Glomerular visceral epithelial cell (primary cell): Measurements from ENCODE around the gene KDM5A.
A peak's percentile ranks its signal among the peaks of the same experiment; 100 is the strongest.
"Not testable (repeated sequence)": the region's sequence is repeated elsewhere in the genome, so short reads cannot be mapped to it uniquely, and the experiment has no call there.

Experiments
- DNase-seq: peaks from one replicate; pipeline ENCODE4 v3.0.0-alpha.2; 2016; ENCODE audit errors: extremely low spot score

The KDM5A gene

DNA sequence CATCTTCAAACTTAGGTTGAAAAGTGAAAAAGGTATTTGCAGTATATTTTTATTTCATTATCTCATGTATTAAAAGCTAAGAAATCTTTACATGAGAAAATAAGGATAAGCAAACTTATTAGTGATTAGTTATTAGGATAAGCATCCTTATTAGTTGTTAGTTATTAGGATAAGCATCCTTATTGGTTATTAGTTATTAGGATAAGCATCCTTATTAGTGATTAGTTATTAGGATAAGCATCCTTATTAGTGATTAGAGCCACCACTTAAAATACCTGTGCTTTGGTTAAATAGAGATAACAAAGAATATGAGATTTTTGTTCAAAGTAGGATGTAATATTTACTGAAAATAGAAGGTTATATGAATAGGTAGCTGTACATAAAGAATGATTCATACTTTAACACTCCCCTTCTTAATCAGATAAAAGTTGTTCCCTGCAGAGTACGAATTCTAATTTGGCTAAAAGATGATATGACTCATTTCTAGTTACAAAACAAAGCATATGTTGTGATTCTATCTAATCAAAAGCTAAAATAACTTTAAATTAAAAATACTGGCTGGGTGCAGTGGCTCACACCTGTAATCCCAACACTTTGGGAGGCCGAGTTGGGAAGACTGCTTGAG is 56.4 kb downstream of the KDM5A start:
- DNase-seq: no peak

DNA sequence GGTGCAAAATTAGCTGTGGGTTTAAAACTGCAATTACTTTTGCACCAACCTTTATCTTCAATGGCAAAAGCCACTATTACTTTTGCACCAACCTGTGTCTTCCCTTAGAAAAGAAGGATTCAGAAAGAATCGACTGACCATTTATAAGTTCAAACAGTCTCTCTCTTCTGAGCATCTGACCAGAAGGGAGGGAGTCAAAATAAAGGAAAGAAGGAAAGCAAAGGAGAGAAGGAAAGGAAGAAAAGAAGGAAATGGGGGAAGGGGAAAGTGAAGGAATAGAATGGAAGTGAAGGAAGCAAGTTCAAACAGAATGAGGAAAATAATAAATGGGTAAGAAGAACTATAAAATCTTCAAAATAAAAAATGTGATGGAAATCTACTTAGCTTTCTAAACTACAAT is 57.8 kb downstream of the KDM5A start:
- no peak for DNase-seq

DNA sequence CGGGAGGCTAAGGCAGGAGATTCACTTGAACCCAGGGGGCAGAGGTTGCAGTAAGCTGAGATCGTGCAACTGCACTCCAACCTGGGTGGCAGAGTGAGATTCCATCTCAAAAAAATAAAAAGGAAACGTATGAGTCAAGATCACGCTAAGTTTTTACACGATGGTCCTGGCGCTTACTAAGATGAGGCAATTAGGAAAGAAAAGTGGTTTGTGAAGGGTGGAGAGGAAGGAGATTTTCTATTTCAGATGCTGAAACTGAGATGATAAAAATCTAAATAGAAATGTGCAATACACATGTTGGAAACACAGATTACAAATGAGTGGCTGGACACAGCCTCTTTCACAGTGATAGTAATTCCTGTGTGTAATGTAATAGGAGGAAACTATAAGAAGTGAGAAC is 63.2 kb downstream of the KDM5A start:
- no peak for DNase-seq

DNA sequence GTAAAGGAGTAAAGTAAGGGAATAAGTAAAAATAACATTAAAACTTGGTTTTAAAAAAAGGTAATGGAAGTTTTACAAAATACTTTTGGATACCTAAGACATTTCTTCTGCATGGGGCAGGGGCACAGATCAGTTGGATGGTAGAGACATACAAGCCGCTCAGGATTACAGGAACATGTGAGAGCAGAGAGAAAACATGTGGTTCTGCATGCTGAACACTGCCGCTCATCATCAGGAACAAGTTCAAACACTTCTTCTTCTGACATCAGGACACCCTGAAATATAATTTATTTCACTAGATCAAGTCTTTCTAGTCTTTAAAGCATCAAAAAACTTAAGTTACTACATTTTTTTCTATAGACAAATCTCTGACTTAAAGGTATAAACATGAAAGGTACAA is 65.6 kb downstream of the KDM5A start:
- DNase-seq: no peak

DNA sequence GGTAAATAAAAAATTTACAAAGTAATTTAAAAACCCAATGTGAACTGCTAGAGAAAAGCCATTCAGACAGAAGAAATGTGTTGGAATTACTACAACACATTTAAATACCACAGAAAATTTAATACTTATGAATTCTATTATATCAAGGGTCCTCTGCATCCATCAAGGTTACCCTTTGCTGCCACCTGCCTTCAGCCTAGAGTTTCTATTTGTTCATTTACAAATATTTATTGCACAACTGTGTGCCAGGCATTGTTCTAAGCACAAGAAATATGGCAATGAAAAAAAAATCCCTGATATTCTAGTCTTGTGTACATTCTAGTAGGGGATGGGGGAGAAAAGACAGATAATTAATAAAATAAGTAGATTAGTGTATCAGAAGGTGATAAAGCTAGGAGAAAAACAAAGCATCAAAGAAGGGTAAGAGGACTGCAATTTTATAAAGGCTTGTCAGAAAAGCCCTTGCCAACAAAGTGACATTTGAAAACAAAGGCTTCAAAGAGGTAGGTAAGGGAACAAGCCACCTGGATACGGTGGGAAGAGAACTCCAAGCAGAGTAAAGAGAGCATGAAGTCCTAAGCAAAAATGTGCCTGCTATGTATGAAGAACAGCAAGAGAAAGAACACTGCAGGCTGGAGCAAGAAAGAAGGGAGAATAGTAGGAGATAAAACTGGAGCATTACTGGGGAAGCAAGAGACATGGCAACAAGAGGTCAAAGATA is 67.4 kb downstream of the KDM5A start:
- no peak for DNase-seq

DNA sequence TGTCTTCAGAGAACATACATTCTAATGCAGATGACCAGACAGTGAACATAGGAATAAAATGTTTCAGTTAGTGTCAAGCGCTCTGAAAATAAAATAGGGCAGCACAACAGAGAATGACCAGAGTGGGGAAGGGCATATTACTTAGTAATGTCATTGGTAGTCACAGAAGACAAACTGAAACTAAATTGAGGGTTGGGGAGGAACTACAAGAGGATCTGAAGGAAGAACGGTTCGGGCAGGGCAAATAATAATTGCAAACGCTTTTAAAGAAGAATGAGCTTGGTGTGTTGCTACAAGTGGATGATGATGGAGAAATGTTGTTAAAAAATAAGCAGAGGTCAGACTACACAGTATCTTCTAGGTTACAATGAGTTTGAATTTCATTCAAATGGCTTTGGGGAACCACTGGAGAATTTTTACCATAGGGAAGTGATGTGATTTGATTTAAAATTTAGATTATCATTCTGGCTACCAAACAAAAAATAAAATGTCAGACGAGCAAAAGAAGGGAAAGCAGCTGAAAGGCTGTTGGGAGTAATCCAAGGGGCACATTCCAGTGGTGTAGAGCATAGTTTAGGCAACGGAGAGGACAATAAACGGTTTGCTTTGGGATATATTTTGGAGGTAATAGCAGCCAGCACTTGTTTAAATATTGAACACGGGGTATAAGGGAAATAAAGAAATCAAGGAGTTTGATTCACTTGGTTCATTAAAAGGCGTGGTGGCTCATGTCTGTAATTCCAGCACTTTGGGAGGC is 70.2 kb downstream of the KDM5A start:
- no peak for DNase-seq

DNA sequence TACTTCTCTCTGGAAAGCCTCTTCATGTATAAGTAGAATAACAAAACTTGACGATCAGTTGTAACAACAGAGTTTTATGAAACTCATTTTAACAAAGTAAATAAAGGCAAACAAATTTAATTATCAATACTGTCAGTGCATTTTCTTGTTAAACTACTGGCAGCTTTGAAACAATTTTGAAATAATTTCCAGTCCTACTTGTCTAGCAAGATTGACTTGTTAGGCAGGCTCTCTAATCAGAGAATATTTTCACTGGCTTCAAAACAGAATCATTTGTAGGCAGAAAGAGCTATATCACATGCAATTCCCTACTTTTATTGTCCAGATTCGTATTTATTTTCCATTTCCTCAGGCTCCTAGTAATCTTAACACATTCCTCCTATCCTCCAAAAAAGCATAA is 80.6 kb downstream of the KDM5A start:
- no peak for DNase-seq

DNA sequence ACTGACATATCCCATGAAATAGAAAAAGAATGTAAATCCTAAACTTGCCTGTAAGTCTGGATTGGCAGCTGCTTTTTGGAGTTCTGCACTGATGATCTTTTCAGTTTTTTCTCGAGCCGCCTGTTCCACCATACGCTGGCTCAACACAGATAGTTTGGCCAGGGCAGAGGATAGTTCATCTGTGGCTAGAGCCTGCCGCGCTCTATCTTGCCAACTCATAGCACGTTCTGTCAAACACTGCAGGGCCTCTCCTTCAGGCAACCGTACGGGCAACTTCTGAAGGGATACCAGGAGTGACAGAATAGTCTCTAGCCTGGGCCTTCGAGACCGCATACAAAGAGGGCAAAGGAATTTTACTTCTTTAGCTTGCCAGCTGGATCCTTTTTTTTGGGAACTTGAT is 81.7 kb downstream of the KDM5A start:
- no peak for DNase-seq

DNA sequence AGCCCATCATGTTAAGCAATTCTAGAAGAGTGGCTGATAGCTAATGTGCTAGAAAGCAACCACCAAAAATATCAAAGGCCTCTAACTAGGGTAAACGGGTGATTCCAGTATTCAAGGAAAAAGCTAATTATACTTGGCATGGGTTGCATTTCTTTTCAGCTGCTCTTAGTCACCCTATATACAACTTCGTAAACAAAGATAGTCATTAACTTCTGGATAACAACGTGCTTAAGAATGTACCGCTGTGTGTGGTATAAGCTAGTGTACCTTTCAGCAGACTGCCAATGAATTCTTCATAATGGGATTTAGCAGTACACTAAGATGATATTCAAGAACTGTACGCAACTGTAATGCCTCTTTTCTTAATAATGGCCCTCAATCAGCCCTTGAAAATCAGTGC is 84.3 kb downstream of the KDM5A start:
- no peak for DNase-seq

DNA sequence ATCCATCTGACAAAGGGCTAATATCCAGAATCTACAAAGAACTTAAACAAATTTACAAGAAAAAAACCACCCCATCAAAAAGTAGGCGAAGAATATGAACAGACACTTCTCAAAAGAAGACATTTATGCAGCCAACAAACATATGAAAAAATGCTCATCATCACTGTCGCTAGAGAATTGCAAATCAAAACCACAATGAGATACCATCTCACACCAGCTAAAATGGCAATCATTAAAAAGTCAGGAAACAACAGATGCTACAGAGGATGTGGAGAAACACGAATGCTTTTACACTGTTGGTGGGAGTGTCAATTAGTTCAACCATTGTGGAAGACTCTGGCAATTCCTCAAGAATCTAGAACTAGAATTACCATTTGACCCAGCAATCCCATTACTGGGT is 86.4 kb downstream of the KDM5A start:
- not testable (repeated sequence) for DNase-seq

DNA sequence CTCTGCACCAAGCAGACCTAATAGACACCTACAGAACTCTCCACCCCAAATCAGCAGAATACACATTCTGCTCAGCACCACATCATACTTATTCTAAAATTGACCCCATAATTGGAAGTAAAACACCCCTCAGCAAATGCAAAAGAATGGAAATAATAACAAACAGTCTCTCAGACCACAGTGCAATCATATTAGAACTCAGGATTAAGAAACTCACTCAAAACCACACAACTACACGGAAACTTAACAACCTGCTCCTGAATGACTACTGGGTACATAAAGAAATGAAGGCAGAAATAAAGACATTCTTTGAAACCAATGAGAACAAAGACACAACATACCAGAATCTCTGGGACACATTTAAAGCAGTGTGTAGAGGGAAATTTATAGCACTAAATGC is 89.0 kb downstream of the KDM5A start:
- not testable (repeated sequence) for DNase-seq

DNA sequence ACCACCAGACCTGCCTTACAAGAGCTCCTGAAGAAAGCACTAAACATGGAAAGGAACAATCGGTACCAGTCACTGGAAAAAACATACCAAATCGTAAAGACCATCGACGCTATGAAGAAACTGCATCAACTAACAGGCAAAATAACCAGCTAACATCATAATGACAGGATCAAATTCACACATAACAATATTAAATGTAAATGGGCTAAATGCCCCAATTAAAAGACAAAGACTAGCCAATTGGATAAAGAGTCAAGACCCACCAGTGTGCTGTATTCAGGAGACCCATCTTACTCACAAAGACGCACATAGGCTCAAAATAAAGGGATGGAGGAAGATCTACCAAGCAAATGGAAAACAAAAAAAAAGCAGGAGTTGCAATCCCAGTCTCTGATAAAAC is 89.6 kb downstream of the KDM5A start:
- not testable (repeated sequence) for DNase-seq

DNA sequence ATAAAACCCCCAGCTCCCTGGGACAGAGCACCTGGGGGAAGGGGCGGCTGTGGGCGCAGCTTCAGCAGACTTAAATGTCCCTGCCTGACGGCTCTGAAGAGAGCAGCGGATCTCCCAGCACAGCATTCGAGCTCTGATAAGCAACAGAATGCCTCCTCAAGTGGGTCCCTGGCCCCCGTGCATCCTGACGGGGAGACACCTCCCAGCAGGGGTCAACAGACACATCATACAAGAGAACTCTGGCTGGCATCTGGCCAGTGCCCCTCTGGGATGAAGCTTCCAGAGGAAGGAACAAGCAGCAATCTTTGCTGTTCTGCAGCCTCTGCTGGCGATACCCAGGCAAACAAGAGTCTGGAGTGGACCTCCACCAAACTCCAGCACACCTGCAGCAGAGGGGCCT is 91.1 kb downstream of the KDM5A start:
- DNase-seq: not testable (repeated sequence)

DNA sequence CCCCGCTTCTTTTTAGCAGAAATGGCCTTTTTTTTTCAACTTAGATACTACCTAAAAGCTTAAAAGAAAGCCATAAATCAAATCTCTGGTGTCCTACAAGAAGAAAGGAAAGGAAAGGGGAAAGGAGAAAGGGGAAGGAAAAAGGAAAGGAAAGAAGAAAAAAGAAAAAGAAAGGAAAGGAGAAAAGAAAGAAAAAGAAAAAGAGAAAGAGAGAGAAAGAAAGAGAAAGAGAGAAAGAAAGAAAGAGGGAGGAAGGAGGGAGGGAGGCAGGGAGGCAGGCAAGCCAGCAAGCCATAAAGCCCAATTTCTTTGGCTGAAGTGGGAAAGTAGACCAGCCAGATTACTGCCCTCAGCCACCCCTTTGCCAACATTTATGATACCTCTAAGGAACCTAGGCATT is 94.0 kb downstream of the KDM5A start:
- no peak for DNase-seq

DNA sequence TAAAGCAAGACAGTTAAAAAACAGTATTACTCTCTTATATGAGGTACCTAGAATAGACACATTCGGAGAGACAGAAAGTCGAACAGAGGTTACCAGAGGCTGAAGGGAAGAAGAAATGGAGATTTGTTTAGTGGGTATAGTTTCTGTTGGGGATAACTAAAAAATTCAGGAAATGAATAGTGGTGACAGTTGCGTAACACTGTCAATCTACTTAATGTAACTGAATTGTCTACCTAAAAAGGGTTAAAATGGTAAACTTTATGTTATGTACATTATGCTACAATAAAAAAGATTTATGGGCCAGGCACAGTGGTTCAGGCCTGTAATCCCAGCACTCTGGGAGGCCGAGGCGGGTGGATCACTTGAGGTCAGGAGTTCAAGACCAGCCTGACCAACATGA is 95.9 kb downstream of the KDM5A start:
- no peak for DNase-seq

DNA sequence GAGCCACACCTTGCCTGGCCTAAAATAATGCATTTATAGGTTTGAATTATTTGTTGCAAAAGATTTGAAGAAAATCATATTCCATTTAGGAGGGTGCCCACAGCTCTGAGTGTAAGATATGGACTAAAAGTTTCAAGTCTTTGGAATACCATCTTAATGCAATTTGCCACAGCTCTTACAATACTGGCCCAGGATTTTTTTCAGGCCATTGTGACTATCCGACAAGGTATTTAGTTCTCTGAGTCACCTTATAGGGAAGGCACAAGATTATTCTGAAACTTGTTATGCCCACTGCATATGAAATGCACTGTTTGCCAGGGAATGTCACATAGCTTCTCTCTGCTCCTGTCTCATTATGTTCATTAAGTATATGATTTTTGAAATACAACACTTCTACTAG is 96.9 kb downstream of the KDM5A start:
- DNase-seq: peak; percentile 6

DNA sequence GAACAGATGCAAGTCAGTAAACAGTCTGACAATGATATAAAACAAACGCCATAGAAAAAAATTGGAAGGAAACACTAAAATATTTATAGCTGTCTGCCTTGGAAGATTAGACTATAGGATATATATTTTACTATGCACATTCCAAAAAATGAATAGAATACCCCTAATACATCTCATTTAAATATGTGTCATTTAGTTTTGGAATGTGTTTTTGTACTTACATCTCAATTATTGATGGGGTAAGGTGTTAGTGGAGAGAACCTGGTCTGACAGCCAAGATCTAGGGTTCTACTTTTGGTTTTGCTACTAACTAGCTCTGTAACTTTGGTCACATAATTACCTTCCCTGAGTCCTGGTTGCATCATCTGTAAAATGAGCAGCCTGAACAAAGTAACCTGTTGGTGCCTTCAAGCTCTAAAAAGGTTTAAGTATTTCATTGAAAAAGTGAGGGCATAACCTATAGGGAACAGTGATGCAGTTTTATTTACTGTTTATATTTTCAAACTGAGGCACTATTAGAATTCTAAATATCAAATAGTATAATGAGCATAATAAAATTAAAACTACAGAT is 97.9 kb downstream of the KDM5A start:
- no peak for DNase-seq

DNA sequence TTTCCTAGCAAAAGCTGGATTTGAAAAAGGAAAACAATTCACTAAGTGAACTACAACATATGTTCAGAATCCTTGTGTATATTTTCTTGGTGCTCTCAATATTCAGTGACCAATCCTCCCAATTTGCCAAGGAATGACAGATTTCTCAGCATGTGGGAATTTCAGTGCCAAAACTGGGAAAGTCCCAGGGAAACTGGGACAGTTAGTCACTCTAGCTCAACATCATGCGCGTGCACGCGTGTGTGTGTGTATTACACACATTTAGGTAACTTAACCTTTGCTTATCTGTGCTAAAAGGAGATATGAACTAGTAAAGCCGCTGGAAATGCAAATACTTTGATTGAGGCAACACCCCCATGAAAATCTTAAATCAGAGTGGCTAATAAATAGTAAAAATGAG is 100.4 kb downstream of the KDM5A start:
- DNase-seq: peak; percentile 59

DNA sequence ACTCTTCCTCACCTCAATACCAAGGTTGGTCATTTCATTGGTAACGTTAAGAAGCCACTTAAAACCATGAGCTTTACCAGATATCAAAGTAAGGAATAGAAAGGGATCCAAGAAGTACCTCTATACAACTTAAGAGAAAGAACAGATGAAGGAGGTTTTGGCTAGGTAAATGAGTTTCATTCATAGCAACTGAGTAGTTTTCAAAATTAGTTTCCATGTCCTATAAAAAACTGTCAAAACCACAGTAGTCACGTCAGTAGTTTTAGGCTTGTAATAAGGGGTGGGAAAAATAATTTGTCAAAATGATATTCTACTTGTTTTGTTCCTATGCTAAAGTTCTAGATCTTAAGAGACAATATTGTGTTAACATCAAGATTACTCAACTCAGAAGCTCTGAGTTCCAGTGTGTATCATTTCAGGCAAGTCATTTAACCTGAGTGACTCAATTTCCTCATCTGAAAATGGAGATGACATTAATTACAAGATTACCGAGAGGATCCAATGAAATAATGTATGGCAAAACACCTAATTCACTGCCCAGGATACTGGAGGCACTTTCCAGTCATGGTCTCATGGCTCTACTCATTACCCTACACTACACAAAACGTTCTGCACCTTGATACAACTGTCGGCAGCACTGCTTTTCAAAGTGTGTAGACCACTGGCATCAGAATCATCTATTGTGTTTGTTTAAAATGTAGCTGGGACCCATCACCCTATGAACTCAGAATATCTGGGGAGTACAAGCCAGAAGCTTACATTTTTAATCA is 102.4 kb downstream of the KDM5A start:
- no peak for DNase-seq

DNA sequence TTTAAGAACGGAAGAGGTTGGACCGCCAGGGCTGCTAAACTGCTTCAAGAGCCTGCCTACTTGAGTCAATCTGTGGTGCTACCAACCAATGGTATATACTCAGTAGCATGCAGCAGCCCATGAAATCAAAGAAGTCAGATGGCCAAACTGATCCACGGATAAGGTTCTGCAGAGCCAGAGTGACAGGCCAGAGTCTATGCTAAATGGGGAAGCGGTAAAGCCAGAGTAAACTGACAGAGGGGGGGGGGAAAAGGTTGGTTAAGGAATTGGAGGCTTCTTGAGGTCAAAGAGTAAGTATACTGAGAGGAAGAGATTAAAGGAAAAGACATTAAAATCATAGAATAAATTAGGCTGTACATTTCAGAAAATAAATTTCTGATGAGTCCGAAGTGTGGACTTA is 111.1 kb downstream of the KDM5A start:
- DNase-seq: no peak

DNA sequence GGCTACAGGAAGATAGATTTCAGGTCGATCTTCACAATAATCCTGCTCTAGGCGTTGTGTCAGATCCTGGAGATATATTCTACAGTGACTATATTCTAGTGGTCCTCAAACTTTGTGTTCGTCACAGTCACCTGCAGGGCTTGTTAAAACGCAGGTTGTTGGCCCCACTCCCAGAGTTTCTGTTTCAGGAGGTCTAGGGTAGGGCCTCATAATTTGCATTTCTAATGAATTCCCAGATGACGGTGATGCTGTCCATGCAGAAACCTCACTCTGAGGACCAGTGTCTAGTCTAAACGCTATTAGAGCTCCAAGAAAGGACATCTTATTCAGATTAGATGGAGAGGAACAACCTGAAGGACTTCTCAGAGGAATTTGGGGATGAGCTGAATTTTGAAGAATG is 113.3 kb downstream of the KDM5A start:
- DNase-seq: no peak

DNA sequence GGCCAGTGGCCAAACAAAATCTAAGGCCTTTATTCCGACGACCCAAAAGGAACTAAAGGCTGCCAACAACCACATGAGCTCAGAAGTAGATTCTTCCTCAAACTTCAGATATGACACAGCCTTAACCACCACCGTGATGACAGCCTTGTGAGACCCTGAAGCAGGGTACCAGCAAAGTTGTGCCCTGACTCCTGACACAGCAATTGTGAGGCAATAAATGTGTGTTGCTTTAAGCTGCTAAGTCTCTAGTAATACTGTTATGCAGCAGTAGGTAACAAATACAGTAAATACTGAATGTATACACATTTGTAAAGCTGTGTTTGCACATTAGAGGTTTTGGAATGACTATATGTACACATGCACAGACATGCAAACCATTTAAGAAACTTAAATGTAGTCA is 115.7 kb downstream of the KDM5A start:
- no peak for DNase-seq
